ENCODE data around the gene TTC12.

DNA sequence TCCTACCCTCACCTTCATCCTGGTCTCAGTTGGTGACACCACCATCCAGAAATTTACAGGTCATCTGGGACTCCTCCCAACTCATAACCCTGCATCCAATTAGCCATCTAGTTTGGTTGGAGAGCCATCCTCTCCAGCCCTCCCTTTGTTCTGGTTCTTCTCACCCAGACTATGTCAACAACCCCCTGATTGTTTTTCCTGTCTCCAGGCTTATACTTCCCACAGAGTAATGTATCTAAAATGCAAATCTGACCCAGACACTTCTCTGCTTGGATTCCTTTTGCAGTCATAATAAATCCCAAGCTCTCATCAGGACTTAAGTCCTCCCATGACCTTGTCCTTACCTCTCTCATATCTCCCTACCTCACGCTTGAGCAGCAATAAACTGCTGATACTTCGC, 3.0 kb downstream of the TTC12 start:
- TF ChIP-seq, protein P1, sequence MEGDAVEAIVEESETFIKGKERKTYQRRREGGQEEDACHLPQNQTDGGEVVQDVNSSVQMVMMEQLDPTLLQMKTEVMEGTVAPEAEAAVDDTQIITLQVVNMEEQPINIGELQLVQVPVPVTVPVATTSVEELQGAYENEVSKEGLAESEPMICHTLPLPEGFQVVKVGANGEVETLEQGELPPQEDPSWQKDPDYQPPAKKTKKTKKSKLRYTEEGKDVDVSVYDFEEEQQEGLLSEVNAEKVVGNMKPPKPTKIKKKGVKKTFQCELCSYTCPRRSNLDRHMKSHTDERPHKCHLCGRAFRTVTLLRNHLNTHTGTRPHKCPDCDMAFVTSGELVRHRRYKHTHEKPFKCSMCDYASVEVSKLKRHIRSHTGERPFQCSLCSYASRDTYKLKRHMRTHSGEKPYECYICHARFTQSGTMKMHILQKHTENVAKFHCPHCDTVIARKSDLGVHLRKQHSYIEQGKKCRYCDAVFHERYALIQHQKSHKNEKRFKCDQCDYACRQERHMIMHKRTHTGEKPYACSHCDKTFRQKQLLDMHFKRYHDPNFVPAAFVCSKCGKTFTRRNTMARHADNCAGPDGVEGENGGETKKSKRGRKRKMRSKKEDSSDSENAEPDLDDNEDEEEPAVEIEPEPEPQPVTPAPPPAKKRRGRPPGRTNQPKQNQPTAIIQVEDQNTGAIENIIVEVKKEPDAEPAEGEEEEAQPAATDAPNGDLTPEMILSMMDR (IDR thresholded peaks at IDR 0.05) = no peak
- no peak for TF ChIP-seq POLR2A (IDR thresholded peaks at IDR 0.05)
